Heart right ventricle (tissue), 16 donors: Measurements from ENCODE around the gene SLC2A9. TPM values are rescaled to one million over a fixed set of nuclear protein-coding genes. Genes with fewer than 3 reads are reported as not detected.
A peak's percentile ranks its signal among the peaks of the same experiment; 100 is the strongest.

ENCODE experiments used
- ATAC-seq, 8 donors: fragments of 200-7000 bp; cut with Tn5 transposase; one replicate each; pipeline ENCODE4 v1.9.1; 2020; ENCODE audit warnings: mild to moderate bottlenecking in 8 of 8, moderate library complexity in 8 of 8, moderate number of reproducible peaks in 1 of 8
- DNase-seq, 2 donors: peaks; one replicate each; pipeline ENCODE4 v3.0.0-alpha.2; 2020
- H3K27ac ChIP-seq, 10 donors: fragments of 200-600 bp; sonication (generic) in 2 of 10; one replicate each; pipeline versions ENCODE4 v1.5.0 to v1.8.0; 2020 to 2022; ENCODE audit warnings: mild to moderate bottlenecking in 3 of 10
- H3K27me3 ChIP-seq, 7 donors: fragments of 200-600 bp; one replicate each; pipeline ENCODE4 v1.8.0; 2021 to 2022; ENCODE audit warnings: mild to moderate bottlenecking in 2 of 7
- H3K36me3 ChIP-seq, 9 donors: fragments of 200-600 bp; sonication (generic) in 1 of 9; one replicate each; pipeline versions ENCODE4 v1.5.0 to v1.8.0; 2020 to 2022; ENCODE audit warnings: mild to moderate bottlenecking in 2 of 9
- H3K4me1 ChIP-seq, 9 donors: fragments of 200-600 bp; sonication (generic) in 1 of 9; one replicate each; pipeline versions ENCODE4 v1.5.0 to v1.8.0; 2020 to 2022; ENCODE audit warnings: mild to moderate bottlenecking in 4 of 9
- H3K4me3 ChIP-seq, 10 donors: fragments of 200-600 bp; sonication (generic) in 2 of 10; one replicate each; pipeline versions ENCODE4 v1.5.0 to v1.8.0; 2020 to 2022; ENCODE audit warnings: mild to moderate bottlenecking in 7 of 10, moderate library complexity in 2 of 10
- H3K9me3 ChIP-seq, 11 donors: fragments of 200-600 bp in 10 of 11; sonication (generic) in 2 of 11; one replicate each; pipeline versions ENCODE4 v1.5.0 to v1.8.0; 2013 to 2022; ENCODE audit warnings: mild to moderate bottlenecking in 2 of 11, control low read depth in 1 of 11, moderate library complexity in 1 of 11
- WGBS, 2 donors: extraction: QIAGEN DNeasy Blood & Tissue Kit; methylation state at CpG; one replicate each; pipeline ENCODE4 v1.1.7; 2013; ENCODE audit warnings: inconsistent platforms in 1 of 2; 5-methylcytosine and 5-hydroxymethylcytosine counted together
- intact Hi-C, 10 donors: fragments of 100-400 bp; cut with DNase I; formaldehyde crosslinking; loops; one replicate each; pipeline versions ENCODE4 v1.11.1 to v1.14.2; 2022
- polyA plus RNA-seq, 2 donors: library from polyadenylated mRNA; stranded (reverse); fragments of 200-250 nt; gene quantifications; one replicate each; pipeline ENCODE4 v1.2.3, GENCODE V29; 2013
- total RNA-seq, 10 donors: library from RNA; stranded (reverse); fragmentation: NEBNext Ultra II Directional in 3 of 10; extraction: Animal tissue kit (Norgen Biotek cat#: 25700) in 3 of 10; gene quantifications; one replicate each; pipeline versions ENCODE4 v1.2.1 to v1.2.4, GENCODE V29; 2021 to 2023
- TF ChIP-seq, protein P1 (sequence below), 9 donors: fragments of 200-600 bp; sonication (generic) in 2 of 9; IDR thresholded peaks; one replicate each; pipeline versions ENCODE4 v1.5.0 to v1.8.0; 2021 to 2022; ENCODE audit warnings: antibody characterized with exemption in 9 of 9, mild to moderate bottlenecking in 5 of 9, moderate library complexity in 1 of 9
- donor health status: Arrhythmogenic right ventricular cardiomyopathy.
- donor health status: ischemic (EF 13 %, LVEDD 7.1; RV severe dilation, severe dysfunction).
- donor health status: healthy with polysubstance abuse.
- donor health status: DM: no; HTN: yes; CAD: no.
- donor health status: DM: no; HTN: no; CAD: no.
- donor health status: ischemic (EF 25% LVEDD 6.9; RV normal size, moderate dysfunction).
- donor health status: ischemic (EF 25% LVEDD 5.7; RV mildly dilated, moderate dysfunction).
- donor health status: healthy.
- donor health status: DM: yes; HTN: yes; CAD: no.
- donor health status: Ischemic cardiomyopathy.
- donor health status: ischemic (EF 35%, LVEDD 5.7; RV mildly dilated, moderate dysfunction).
- donor health status: nonischemic (EF 11% LVEDD 7.7; RV severe dilation, severe dysfunction).
- donor health status: DM: yes; HTN: yes; CAD: no.
- donor health status: PGD.
- donor health status: ischemic (EF 29% LVEDD 5.4; RV normal size, mild dysfunction).
- donor health status: nonischemic (EF 23%, LVEDD 6.1; RV moderate dilation, normal function).

SLC2A9 gene
- total and polyA plus RNA-seq, 12 donors: 3.1 to 10.9 (median 5.5) TPM

DNA sequence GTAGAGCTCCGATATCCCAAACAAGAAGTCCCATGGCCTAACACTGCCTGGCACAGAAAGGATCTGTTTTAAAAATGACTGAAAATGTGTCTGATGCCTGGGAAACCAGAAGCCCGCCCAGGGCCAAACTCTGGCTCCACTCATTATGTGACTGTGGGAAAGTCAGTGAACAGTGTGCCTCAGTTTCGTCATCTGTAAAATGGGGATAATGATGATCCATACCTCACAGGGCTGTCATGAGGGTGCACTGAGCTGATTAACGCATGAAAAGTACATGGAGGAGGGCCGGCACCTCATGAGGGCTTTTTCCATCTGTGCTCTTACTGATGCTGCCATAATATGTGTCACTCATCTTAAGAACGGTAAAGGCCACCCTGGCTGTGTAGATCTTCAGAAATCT, 5.1 kb downstream of the SLC2A9 start:
- no peak for DNase-seq
- TF ChIP-seq, protein P1, sequence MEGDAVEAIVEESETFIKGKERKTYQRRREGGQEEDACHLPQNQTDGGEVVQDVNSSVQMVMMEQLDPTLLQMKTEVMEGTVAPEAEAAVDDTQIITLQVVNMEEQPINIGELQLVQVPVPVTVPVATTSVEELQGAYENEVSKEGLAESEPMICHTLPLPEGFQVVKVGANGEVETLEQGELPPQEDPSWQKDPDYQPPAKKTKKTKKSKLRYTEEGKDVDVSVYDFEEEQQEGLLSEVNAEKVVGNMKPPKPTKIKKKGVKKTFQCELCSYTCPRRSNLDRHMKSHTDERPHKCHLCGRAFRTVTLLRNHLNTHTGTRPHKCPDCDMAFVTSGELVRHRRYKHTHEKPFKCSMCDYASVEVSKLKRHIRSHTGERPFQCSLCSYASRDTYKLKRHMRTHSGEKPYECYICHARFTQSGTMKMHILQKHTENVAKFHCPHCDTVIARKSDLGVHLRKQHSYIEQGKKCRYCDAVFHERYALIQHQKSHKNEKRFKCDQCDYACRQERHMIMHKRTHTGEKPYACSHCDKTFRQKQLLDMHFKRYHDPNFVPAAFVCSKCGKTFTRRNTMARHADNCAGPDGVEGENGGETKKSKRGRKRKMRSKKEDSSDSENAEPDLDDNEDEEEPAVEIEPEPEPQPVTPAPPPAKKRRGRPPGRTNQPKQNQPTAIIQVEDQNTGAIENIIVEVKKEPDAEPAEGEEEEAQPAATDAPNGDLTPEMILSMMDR (IDR thresholded peaks at IDR 0.05): no peak
- H3K27me3 ChIP-seq: no peaks in the 10 kb centered on the region
- H3K9me3 ChIP-seq: no peaks in the 10 kb centered on the region
- no peak overlapping the region for H3K4me3 ChIP-seq
- intact Hi-C loops: loop anchor here in 8 of 10 donors (5.0 to 10.0 kb wide), 12 partner anchors 46 to 389 kb away; no protein-coding TSS in a partner anchor
- peaks cover 5 to 31% (median 25%) of the 10 kb centered on the region in 9 donors for H3K4me1 ChIP-seq
- WGBS, 2 donors: 70 to 83% methylated on average over 6 of the region's 6 CpGs
- H3K36me3 ChIP-seq: no peaks in the 10 kb centered on the region
- no peak overlapping the region for H3K27ac ChIP-seq
- no peak for ATAC-seq

DNA sequence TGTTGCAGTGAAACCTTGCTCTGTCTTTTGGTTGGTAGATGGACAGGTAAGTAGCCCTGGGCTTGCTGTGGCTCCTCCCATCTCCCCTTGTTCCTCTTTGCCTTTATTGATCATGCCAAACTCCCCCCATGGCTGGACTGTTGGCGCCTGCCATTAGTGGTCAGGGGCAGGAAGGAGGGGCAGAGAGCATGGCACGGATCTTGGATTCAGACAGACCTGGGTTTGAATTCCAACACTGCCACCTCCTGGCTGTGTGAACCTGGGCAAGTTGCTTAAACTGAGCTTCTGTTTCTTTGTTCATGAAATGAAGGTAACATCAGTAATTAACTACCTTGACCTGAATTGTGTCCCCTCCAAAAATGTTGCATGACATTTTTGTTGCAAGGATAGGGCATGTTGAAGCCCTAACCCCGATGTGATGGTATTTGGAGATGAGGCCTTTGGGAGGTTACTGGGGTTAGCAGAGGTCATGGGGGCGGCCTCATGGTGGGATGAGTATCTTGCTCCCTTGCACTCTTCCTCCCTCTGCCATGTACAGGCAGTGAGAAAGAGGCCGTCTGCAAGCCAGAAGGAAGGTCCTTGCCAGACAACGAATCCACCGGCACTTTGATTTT, 6.0 kb downstream of the SLC2A9 start:
- DNase-seq (peak in 1 of 2 donors; percentile 42), ATAC-seq (no peak)
- Histone ChIP-seq H3K4me1 (peaks cover 5 to 22% (median 16%) of the 10 kb centered on the region in 9 donors), H3K4me3 (no peak overlapping the region), H3K36me3 (no peaks in the 10 kb centered on the region), H3K27me3 (no peaks in the 10 kb centered on the region), H3K27ac (no peak overlapping the region), H3K9me3 (no peaks in the 10 kb centered on the region)
- intact Hi-C loops: loop anchor here in 9 of 10 donors (2.0 to 10.0 kb wide), 14 partner anchors 47 to 390 kb away; no protein-coding TSS in a partner anchor
- WGBS, 2 donors: 62 to 65% methylated on average over 7 of the region's 7 CpGs
- TF ChIP-seq, protein P1 (IDR thresholded peaks at IDR 0.05): peak in 8 of 9 donors; percentile 35 to 70 (median 56)

DNA sequence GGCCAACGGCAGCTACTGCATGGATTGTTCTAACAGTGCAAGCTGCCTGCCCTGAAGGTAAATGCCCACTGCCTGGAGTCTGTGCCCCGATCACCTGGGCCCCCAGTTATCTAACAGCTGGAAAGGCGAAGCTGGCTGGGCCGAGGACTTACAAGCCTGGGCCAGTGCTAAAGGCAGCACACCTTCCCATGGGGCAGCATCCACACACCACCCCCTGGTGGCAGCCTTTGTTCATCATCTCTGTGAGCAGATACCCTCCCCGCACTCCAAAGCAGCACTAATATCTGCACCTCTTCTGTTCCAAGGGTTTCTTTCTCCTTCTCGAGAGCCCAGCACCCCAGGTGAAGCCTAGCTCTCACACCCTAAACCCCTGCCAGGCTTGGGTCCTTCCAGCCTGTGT, 7.6 kb downstream of the SLC2A9 start:
- H3K4me3 ChIP-seq: no peak overlapping the region
- H3K36me3 ChIP-seq: no peaks in the 10 kb centered on the region
- peaks cover 0 to 27% (median 12%) of the 10 kb centered on the region in 9 donors for H3K4me1 ChIP-seq
- no peak overlapping the region for H3K27ac ChIP-seq
- TF ChIP-seq, protein P1 (IDR thresholded peaks at IDR 0.05): peak; percentile 23 to 55 (median 48)
- peak; percentile 37 to 47 for DNase-seq
- intact Hi-C loops: loop anchor here in 9 of 10 donors (2.0 to 10.0 kb wide), 9 partner anchors 86 to 391 kb away; no protein-coding TSS in a partner anchor
- WGBS, 2 donors: 79 to 82% methylated on average over 6 of the region's 6 CpGs
- H3K27me3 ChIP-seq: no peaks in the 10 kb centered on the region
- H3K9me3 ChIP-seq: no peaks in the 10 kb centered on the region
- ATAC-seq: peak in 6 of 8 donors; percentile 43 to 75 (median 60)

DNA sequence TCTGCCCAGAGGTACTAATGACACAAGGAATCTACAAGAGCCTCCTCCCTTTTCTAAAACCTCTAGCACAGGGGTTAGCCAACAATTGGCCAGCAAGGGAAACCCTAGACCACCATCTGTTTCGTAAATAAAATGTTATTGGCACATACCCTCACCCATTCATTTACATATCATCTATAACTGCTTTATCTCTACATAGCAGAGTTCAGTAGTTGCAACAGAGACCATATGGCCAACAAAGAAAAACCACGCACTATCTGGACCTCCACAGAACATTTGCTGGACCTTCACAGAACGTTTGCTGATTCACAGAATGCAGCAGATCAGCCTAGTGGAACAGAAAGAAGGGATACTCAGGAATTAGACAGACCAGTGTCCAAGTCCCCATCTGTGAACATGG, 9.4 kb downstream of the SLC2A9 start:
- H3K4me3 ChIP-seq: no peak overlapping the region
- no peaks in the 10 kb centered on the region for H3K9me3 ChIP-seq
- no peak overlapping the region for H3K27ac ChIP-seq
- no peaks in the 10 kb centered on the region for H3K36me3 ChIP-seq
- ATAC-seq (no peak), DNase-seq (no peak)
- no peaks in the 10 kb centered on the region for H3K27me3 ChIP-seq
- intact Hi-C loops: loop anchor here in 7 of 10 donors (2.0 to 10.0 kb wide), 8 partner anchors 85 to 393 kb away; no protein-coding TSS in a partner anchor
- TF ChIP-seq, protein P1 (IDR thresholded peaks at IDR 0.05): no peak
- WGBS, 2 donors: 83% methylated on average over 3 of the region's 3 CpGs
- peaks cover 0 to 38% (median 22%) of the 10 kb centered on the region in 9 donors for H3K4me1 ChIP-seq
